GM19023 (cell line): Measurements from ENCODE around the gene LLCFC1.
"Not testable (repeated sequence)": the region's sequence is repeated elsewhere in the genome, so short reads cannot be mapped to it uniquely, and the experiment has no call there.

Experiments used
- ATAC-seq: cut with Tn5 transposase; IDR thresholded peaks from one replicate; pipeline ENCODE4 v1.9.1; 2021; ENCODE audit warnings: mild to moderate bottlenecking, moderate library complexity; ENCODE audit not compliant: unreplicated experiment

LLCFC1 gene

GRCh38 chr7:142978402-142978801 lies 39.1 kb downstream of the LLCFC1 start:
- not testable (repeated sequence) for ATAC-seq

- ATAC-seq, result no peak
These were observed 44.5 kb downstream of the LLCFC1 start for GRCh38 chr7:142983825-142984224.

- no peak for ATAC-seq
These were observed 45.0 kb downstream of the LLCFC1 start for GRCh38 chr7:142984297-142984696.
